ENCODE measurements around the gene ACOX3. TPM values are rescaled to one million over a fixed set of nuclear protein-coding genes. Genes with fewer than 3 reads are reported as not detected.

ACOX3 gene
- total RNA-seq, 6 experiments from 2014 or later: 18.6 to 23.2 (median 19.9) TPM

DNA sequence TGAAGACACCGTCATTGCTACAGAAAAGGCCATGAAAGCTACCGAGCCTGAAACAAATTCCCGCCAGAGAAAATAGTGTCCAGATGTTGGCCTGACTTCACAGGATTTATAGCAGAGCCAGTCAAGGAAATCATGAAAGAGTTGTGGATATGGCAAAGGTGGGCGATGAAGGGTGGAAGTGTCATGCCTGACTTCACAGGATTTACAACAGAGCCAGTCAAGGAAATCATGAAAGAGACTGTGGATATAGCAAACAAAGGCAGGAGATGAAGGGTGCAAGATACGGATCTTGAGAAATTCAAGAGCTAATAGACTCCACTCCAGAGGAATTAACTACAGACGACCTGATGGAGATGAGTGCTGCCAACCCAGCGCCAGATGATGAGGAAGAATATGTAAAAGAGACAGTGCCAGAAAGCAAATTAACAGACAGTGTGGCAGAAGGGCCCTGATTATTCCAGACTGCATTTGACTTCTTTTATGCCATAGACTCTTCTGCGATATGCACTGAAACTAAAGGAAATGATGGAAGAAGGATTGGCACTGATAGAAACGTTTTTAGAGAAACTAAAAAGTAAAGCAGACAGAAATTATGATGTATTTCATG is 17.2 kb upstream of the ACOX3 start:
- Mint-ChIP-seq H3K27me3 (ENCODE audit: insufficient read depth) (no peaks in the 10 kb centered on the region), H3K4me3 (no peak overlapping the region), H3K4me1 (ENCODE audit: low read depth) (peaks cover 9% of the 10 kb centered on the region), H3K9me3 (no peaks in the 10 kb centered on the region), H3K27ac (no peak overlapping the region), H3K36me3 (ENCODE audit: low read depth) (peaks cover 6% of the 10 kb centered on the region; the same call in 1 of the 2 replicates)
- DNase-seq: no peak
- TF ChIP-seq CTCF (IDR thresholded peaks at IDR 0.05): no peak

DNA sequence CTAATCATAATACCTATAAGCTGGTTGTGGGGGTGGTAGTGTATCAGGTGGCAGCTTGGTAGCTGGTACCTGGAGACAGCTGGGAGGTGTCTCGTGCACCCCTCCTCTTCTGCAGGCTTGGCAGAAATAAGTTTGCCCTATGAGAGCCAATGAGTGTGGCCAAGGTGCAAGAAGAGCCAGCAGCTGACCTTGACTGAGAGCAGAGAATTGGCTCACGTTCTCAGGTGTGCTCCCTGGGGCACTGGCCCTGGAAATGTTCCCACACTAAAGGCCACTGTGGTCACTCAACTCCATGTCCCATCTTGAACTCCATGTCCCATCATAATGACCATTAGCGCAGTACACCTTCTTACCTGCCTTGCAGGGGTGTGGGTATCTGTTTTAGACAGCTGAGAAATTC is 13.4 kb upstream of the ACOX3 start:
- Mint-ChIP-seq H3K27me3 (ENCODE audit: insufficient read depth) (no peaks in the 10 kb centered on the region), H3K4me1 (ENCODE audit: low read depth) (no peaks in the 10 kb centered on the region), H3K4me3 (no peak overlapping the region), H3K36me3 (ENCODE audit: low read depth) (0 out of 2 replicates have a peak, but pooled peaks cover 6% of the 10 kb centered on the region), H3K27ac (no peak overlapping the region), H3K9me3 (no peaks in the 10 kb centered on the region)
- DNase-seq: no peak
- TF ChIP-seq CTCF (IDR thresholded peaks at IDR 0.05): no peak

- no peak overlapping the region for H3K27ac Mint-ChIP-seq
Measured at GRCh38 chr4:8451440-8452182, 11.1 kb upstream of the ACOX3 start.

GRCh38 chr4:8446122-8446521 is 5.6 kb upstream of the ACOX3 start:
- Mint-ChIP-seq H3K4me1 (ENCODE audit: low read depth) (peaks cover 31% of the 10 kb centered on the region), H3K27me3 (ENCODE audit: insufficient read depth) (no peaks in the 10 kb centered on the region), H3K4me3 (no peak overlapping the region), H3K9me3 (no peaks in the 10 kb centered on the region), H3K36me3 (ENCODE audit: low read depth) (peaks cover 4% of the 10 kb centered on the region; the same call in 1 of the 2 replicates), H3K27ac (no peak overlapping the region)
- TF ChIP-seq CTCF (IDR thresholded peaks at IDR 0.05): no peak
- no peak for DNase-seq

More at GRCh38 chr4:8451440-8452182, 11.1 kb upstream of the ACOX3 start:
- H3K9me3 Mint-ChIP-seq: no peaks in the 10 kb centered on the region
- no peak for DNase-seq
- H3K4me1 Mint-ChIP-seq (ENCODE audit: low read depth): no peaks in the 10 kb centered on the region
- H3K4me3 Mint-ChIP-seq: no peak overlapping the region
- no peaks in the 10 kb centered on the region for H3K27me3 Mint-ChIP-seq (ENCODE audit: insufficient read depth)
- H3K36me3 Mint-ChIP-seq (ENCODE audit: low read depth): 0 out of 2 replicates have a peak, but pooled peaks cover 4% of the 10 kb centered on the region
- TF ChIP-seq CTCF (IDR thresholded peaks at IDR 0.05): no peak

GRCh38 chr4:8443801-8444200 is 3.3 kb upstream of the ACOX3 start:
- peaks cover 5% of the 10 kb centered on the region; the same call in 1 of the 2 replicates for H3K9me3 Mint-ChIP-seq
- TF ChIP-seq CTCF (IDR thresholded peaks at IDR 0.05): no peak
- no peaks in the 10 kb centered on the region for H3K27me3 Mint-ChIP-seq (ENCODE audit: insufficient read depth)
- no peak for DNase-seq
- no peak overlapping the region for H3K4me3 Mint-ChIP-seq
- H3K36me3 Mint-ChIP-seq (ENCODE audit: low read depth): peaks cover 13% of the 10 kb centered on the region
- no peak overlapping the region for H3K27ac Mint-ChIP-seq
- H3K4me1 Mint-ChIP-seq (ENCODE audit: low read depth): peaks cover 48% of the 10 kb centered on the region

All from HFFc6 (cell line).